Brain microvascular endothelial cell (primary cell): ENCODE results near the gene MED16.
A peak's percentile ranks its signal among the peaks of the same experiment; 100 is the strongest.

Source experiments
- DNase-seq: peaks from one replicate; pipeline ENCODE4 v3.0.0-alpha.2; 2020
- H3K27ac ChIP-seq: fragments of 250-450 bp; sonication (Bioruptor Pico); 2 replicates; pipeline ENCODE4 v1.5.1; 2020; ENCODE audit warnings: mild to moderate bottlenecking, moderate library complexity
- H3K27me3 ChIP-seq: fragments of 250-450 bp; sonication (Bioruptor Pico); replicated peaks from 2 replicates; pipeline ENCODE4 v1.5.1; 2020; ENCODE audit warnings: mild to moderate bottlenecking
- H3K36me3 ChIP-seq: fragments of 250-450 bp; sonication (Bioruptor Pico); replicated peaks from 2 replicates; pipeline ENCODE4 v1.5.1; 2020; ENCODE audit warnings: mild to moderate bottlenecking
- H3K4me3 ChIP-seq: 2 replicates; pipeline ENCODE4 v1.5.1; 2011; ENCODE audit warnings: low read depth, mild to moderate bottlenecking, control low read depth, low read length, moderate library complexity
- CTCF ChIP-seq: IDR thresholded peaks from 2 replicates; pipeline ENCODE4 v1.5.1; 2011; ENCODE audit warnings: low read depth, mild to moderate bottlenecking, moderate library complexity, low read length, control low read depth, inconsistent platforms; ENCODE audit errors: missing control alignments
- in situ Hi-C: cut with HindIII; loops from 2 replicates; pipeline ENCODE4 v1.10.0; 2017; ENCODE audit warnings: low sequenced_read_pairs, low pct_ligation_motif_present

The MED16 gene

GRCh38 chr19:919199-920050 lies 26.4 kb upstream of the MED16 start:
- in situ Hi-C loops, result no loop called here
- Histone ChIP-seq H3K36me3 (no peaks in the 10 kb centered on the region), H3K27me3 (peaks cover 31% of the 10 kb centered on the region), H3K27ac (no peak overlapping the region), H3K4me3 (no peak overlapping the region)
- DNase-seq, result no peak
- no peak for TF ChIP-seq CTCF

- TF ChIP-seq CTCF, result no peak
- peaks cover 31% of the 10 kb centered on the region for H3K27me3 ChIP-seq
- H3K27ac ChIP-seq, result no peak overlapping the region
- no peak overlapping the region for H3K4me3 ChIP-seq
- in situ Hi-C loops, result no loop called here
- H3K36me3 ChIP-seq, result no peaks in the 10 kb centered on the region
- no peak for DNase-seq
These were observed 25.7 kb upstream of the MED16 start for GRCh38 chr19:918481-919198.

- TF ChIP-seq CTCF, result no peak
- Histone ChIP-seq H3K27me3 (peaks cover 31% of the 10 kb centered on the region), H3K4me3 (no peak overlapping the region), H3K27ac (no peak overlapping the region), H3K36me3 (no peaks in the 10 kb centered on the region)
- in situ Hi-C loops, result no loop called here
- no peak for DNase-seq
These were observed 25.1 kb upstream of the MED16 start for GRCh38 chr19:918152-918437.

- peak; percentile 43 for TF ChIP-seq CTCF
- in situ Hi-C loops, result no loop called here
- H3K36me3 ChIP-seq, result no peaks in the 10 kb centered on the region
- H3K4me3 ChIP-seq, result no peak within 1 kb of the TSS
- no peak for DNase-seq
- H3K27me3 ChIP-seq, result peaks cover 31% of the 10 kb centered on the region
- no peak within 1 kb of the TSS for H3K27ac ChIP-seq
These were observed 24.6 kb upstream of the MED16 start, which contains the start of gene KISS1R for GRCh38 chr19:917323-918151. KISS1R (plus strand) TSS chr19:917333; CDS start chr19:917503, 170 bp downstream.

GRCh38 chr19:916645-917322 lies 23.8 kb upstream of the MED16 start:
- in situ Hi-C loops, result no loop called here
- H3K27ac ChIP-seq, result no peak overlapping the region
- H3K27me3 ChIP-seq, result peaks cover 31% of the 10 kb centered on the region
- DNase-seq, result no peak
- no peaks in the 10 kb centered on the region for H3K36me3 ChIP-seq
- no peak for TF ChIP-seq CTCF
- H3K4me3 ChIP-seq, result no peak overlapping the region
